D721Med (cell line): ENCODE measurements around the gene FCRLA.
"Not testable (repeated sequence)": the region's sequence is repeated elsewhere in the genome, so short reads cannot be mapped to it uniquely, and the experiment has no call there.

Source experiments
- DNase-seq: peaks from one replicate; pipeline ENCODE4 v3.0.0; 2011; ENCODE audit warnings: low spot score; ENCODE audit not compliant: insufficient read length
- FAIRE-seq: peaks from 2 replicates; lab custom pipeline; 2011; peaks lifted over from hg19 to GRCh38; lab: Jason Lieb, UNC
- CTCF ChIP-seq: IDR thresholded peaks from 2 replicates; pipeline ENCODE4 v1.5.1; 2012; ENCODE audit warnings: mild to moderate bottlenecking, control low read depth; ENCODE audit not compliant: insufficient read depth; ENCODE audit errors: missing control alignments

The FCRLA gene

DNA sequence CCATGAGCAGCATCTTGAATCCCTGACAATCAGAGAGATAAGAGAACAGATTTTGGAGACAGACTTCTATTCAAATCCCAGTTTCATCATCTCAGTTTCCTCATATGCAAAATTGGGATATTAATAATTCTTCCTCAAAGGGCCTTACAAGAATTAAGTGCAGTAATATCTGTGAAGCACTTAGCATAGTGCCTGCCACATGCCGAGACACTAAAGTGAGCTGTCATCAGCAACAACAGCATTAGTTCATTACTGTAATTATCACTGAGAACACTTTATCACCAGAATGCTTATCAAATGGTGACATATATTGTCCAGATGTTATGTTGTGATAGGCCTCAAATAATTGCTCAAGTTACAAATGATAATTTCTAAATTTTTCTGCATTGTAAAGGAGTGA, 13.4 kb downstream of the FCRLA start:
- no peak for TF ChIP-seq CTCF
- DNase-seq: no peak
- no peak for FAIRE-seq

DNA sequence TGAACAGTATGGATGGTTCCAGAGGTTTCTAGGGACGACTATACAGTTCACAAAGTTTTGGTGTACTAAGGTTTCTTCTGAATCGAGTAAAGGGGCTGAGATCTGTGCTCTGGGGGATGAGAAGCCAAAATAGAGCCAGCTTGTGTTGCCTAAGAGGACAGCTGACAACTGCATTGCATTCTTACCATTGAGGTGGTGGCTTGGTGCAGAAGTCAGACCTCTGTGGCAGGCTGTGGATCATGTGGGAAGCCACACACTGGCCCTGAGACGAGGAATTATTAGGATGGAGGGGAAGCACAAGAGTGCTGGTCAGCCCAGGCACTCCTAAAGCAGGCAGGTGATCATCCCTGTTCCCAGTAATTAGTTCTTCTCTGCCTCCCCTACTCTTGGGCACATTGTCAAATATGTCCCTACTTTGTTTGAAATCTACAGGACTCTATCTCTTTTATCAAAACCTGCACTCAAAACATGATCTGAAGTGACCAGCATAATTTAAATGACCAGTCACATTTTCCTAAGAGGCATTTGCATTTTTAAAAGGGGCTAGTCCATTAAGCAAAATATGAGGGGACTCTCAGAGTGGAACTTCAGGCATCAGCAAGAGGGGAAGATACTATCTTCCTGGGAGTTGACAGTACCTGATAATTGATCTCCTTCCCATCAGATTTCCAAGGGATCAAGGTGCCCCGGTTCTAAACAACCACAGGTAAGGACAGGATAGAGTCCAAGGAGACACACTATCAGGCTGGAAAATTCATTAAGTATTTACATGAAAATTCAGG, 14.1 kb downstream of the FCRLA start, which contains the start of gene FCRLB:
Gene FCRLB (plus strand): TSS at position 589 of the 782 bp plus-strand sequence. CDS start 1,129 bp downstream, outside the sequence.
- DNase-seq (no peak), FAIRE-seq (no peak)
- TF ChIP-seq CTCF: no peak

GRCh38 chr1:161721738-161722343, 14.8 kb downstream of the FCRLA start:
- no peak for TF ChIP-seq CTCF
- no peak for FAIRE-seq
- DNase-seq: no peak

- DNase-seq: no peak
- FAIRE-seq: no peak
- no peak for TF ChIP-seq CTCF
These were observed 15.4 kb downstream of the FCRLA start for GRCh38 chr1:161722406-161722805.

DNA sequence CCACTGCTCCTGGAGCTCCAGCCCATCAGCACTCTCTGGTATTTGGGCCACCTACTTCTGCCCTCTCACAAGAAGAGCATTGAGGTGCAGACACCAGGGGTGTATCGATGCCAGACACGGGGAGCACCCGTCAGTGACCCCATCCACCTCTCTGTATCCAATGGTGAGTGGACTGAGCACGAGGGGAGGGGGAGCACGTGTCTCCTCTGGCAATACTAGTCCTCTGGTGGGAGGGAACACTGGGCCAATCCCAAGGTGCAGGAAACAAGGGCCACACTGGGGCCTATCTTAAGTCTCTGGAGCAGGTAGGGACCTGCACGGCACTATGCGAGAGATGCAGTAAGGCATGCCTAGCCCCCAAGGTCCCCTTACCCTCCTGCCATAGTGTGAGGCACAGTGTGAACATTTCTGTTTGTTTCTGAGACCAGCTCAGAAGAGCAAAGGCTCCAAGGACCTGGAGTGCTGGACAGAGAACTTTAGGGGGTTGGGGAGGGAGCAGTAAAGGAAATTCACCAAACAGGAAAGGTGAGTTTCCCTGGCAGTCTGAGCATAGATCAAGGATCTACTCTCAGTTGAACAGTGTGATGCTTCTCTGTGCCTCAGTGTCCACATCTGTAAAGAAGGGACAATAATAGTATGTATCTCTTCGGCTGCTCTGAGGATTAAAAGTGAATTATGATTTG, 16.6 kb downstream of the FCRLA start:
- DNase-seq (no peak), FAIRE-seq (no peak)
- no peak for TF ChIP-seq CTCF

DNA sequence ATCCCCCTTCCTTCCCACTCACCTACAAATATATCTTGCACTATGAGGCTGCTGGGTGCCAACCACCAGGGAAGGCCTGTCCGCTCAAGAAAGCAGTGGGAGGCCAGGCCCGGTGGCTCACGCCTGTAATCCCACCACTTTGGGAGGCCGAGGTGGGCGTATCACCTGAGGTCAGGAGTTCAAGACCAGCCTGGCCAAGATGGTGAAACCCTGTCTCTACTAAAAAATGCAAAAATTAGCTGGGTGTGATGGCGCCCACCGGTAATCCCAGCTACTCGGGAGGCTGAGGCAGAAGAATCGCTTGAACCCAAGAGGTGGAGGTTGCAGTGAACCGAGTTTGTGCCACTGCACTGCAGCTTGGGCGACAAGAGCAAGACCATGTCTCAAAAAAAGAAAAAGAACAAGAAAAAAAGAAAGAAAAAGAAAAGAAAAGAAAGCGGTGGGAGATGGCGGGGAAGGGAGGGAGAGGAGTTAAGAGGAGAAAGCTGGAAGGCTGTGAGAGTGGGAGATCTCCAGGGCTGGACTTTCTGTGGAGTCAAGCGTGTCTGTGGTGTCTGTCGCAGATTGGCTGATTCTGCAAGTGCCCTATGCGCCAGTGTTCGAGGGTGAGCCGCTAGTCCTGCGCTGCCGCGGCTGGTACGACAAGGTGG, 18.4 kb downstream of the FCRLA start:
- not testable (repeated sequence) for DNase-seq, FAIRE-seq

GRCh38 chr1:161725908-161726472, 19.0 kb downstream of the FCRLA start:
- no peak for TF ChIP-seq CTCF
- FAIRE-seq: no peak
- DNase-seq: no peak
